HepG2 (cell line): ENCODE data around the gene SCMH1. TPM values are rescaled to one million over a fixed set of nuclear protein-coding genes. Genes with fewer than 3 reads are reported as not detected.
A peak's percentile ranks its signal among the peaks of the same experiment; 100 is the strongest.

ENCODE experiments used
- ATAC-seq: fragments of 200-7000 bp; cut with Tn5 transposase; 3 replicates; pipeline ENCODE4 v1.9.1; 2020; ENCODE audit warnings: mild to moderate bottlenecking, moderate library complexity
- BruUV-seq: library from RNA; stranded (reverse); fragments of 400-500 nt; replicated peaks from 2 replicates; lab custom pipeline; 2021; lab: Mats Ljungman, UMichigan
- CTCF ChIA-PET: fragments of 300-600 bp; formaldehyde crosslinking; extraction: SDS; loops from one replicate; lab custom pipeline; 2021; ENCODE audit warnings: low total read pairs, inconsistent platforms, low intra/inter-chr PET ratio; lab: Yijun Ruan, JAX
- POLR2A ChIA-PET: fragments of 350-600 bp; sonication (Branson Sonifier 250); formaldehyde crosslinking; loops from one replicate; lab custom pipeline; 2020; ENCODE audit warnings: antibody characterized with exemption, inconsistent platforms; lab: Yijun Ruan, JAX
- DNase-seq: peaks from one replicate; pipeline ENCODE4 v3.0.0-alpha.2; 2015; ENCODE audit warnings: low spot score
- FAIRE-seq: peaks from 3 replicates; lab custom pipeline; 2011; peaks lifted over from hg19 to GRCh38; lab: Jason Lieb, UNC
- H2AFZ ChIP-seq: one replicate; pipeline ENCODE4 v1.6.1; 2011; ENCODE audit warnings: low read length, inconsistent platforms
- H3K27ac ChIP-seq: fragments of 300-600 bp; 3 replicates; pipeline ENCODE4 v1.8.0; 2011; ENCODE audit warnings: mixed run types, mild to moderate bottlenecking, mixed read lengths, low read length, inconsistent platforms; ENCODE audit not compliant: insufficient read depth; ENCODE audit errors: extremely low read length
- H3K27me3 ChIP-seq, 2 experiments: fragments of 200-600 bp in 1 of 2; 2 replicates in 1 of 2; 3 replicates in 1 of 2; pipeline versions ENCODE4 v1.6.0 to v1.8.0; 2011; ENCODE audit warnings: low read length in 2 of 2, mild to moderate bottlenecking in 2 of 2, moderate library complexity in 2 of 2, inconsistent platforms in 1 of 2; ENCODE audit not compliant: insufficient read depth in 2 of 2, control insufficient read depth in 1 of 2
- H3K36me3 ChIP-seq, 2 experiments: fragments of 200-600 bp in 1 of 2; replicated peaks in 1 of 2; 2 replicates in 1 of 2; 3 replicates in 1 of 2; pipeline versions ENCODE4 v1.5.1 to v1.8.0; 2011; ENCODE audit warnings: low read length in 2 of 2, inconsistent platforms in 1 of 2; ENCODE audit not compliant: insufficient read depth in 2 of 2, control insufficient read depth in 1 of 2
- H3K4me1 ChIP-seq: 2 replicates; pipeline ENCODE4 v1.5.1; 2012; ENCODE audit warnings: low read length, inconsistent platforms; ENCODE audit not compliant: insufficient read depth
- H3K4me2 ChIP-seq: 2 replicates; pipeline ENCODE4 v1.6.0; 2011; ENCODE audit warnings: low read depth, low read length, inconsistent platforms
- H3K4me3 ChIP-seq, 3 experiments: fragments of 200-600 bp in 1 of 3; sonication (generic), shearing (Covaris generic) in 1 of 3; replicated peaks in 1 of 3; 2 replicates each; pipeline ENCODE4 v1.5.1; 2011 to 2016; ENCODE audit warnings: low read length in 3 of 3, inconsistent platforms in 2 of 3, low read depth in 2 of 3, mild to moderate bottlenecking in 2 of 3, control low read depth in 1 of 3, mixed read lengths in 1 of 3; ENCODE audit not compliant: insufficient read depth in 1 of 3
- H3K79me2 ChIP-seq: one replicate; pipeline ENCODE4 v1.6.1; 2011; ENCODE audit warnings: low read length, inconsistent platforms; ENCODE audit not compliant: insufficient read depth
- H3K9ac ChIP-seq: 2 replicates; pipeline ENCODE4 v1.6.0; 2011; ENCODE audit warnings: mild to moderate bottlenecking, low read depth, low read length, inconsistent platforms; ENCODE audit not compliant: insufficient read depth
- H3K9me3 ChIP-seq: 2 replicates; pipeline ENCODE4 v1.5.1; 2012; ENCODE audit warnings: mild to moderate bottlenecking, low read length
- H4K20me1 ChIP-seq: 2 replicates; pipeline ENCODE4 v1.6.0; 2011; ENCODE audit warnings: inconsistent platforms, mild to moderate bottlenecking, low read length, moderate library complexity; ENCODE audit not compliant: insufficient read depth
- AGO2 ChIP-seq: fragments of 200-400 bp; formaldehyde crosslinking; optimal IDR thresholded peaks from 2 replicates; pipeline ENCODE3; 2017; ENCODE audit warnings: mild to moderate bottlenecking, low read depth, low read length, moderate library complexity
- HINFP ChIP-seq: sonication (generic); formaldehyde crosslinking; IDR thresholded peaks from 2 replicates; pipeline ENCODE4 v1.4.0; 2020; ENCODE audit warnings: low read depth, mild to moderate bottlenecking, missing genetic modification reagents
- HOXA3 ChIP-seq: sonication (generic); formaldehyde crosslinking; IDR thresholded peaks from 2 replicates; pipeline ENCODE4 v1.5.0; 2020; ENCODE audit warnings: missing genetic modification reagents
- KIAA2018 ChIP-seq: sonication (generic); formaldehyde crosslinking; IDR thresholded peaks from 2 replicates; pipeline ENCODE4 v1.5.0; 2020; ENCODE audit warnings: mild to moderate bottlenecking, missing genetic modification reagents, borderline replicate concordance
- RBFOX2 ChIP-seq: fragments of 200-400 bp; formaldehyde crosslinking; IDR thresholded peaks from 2 replicates; pipeline ENCODE4 v1.6.1; 2017; ENCODE audit warnings: low read depth, mild to moderate bottlenecking, low read length
- RBM22 ChIP-seq: fragments of 200-400 bp; formaldehyde crosslinking; optimal IDR thresholded peaks from 2 replicates; pipeline ENCODE3; 2017; ENCODE audit warnings: mild to moderate bottlenecking, low read length, moderate library complexity
- SP140L ChIP-seq: sonication (generic); formaldehyde crosslinking; IDR thresholded peaks from 2 replicates; pipeline ENCODE4 v1.4.0; 2020; ENCODE audit warnings: missing genetic modification reagents, borderline replicate concordance
- XRCC5 ChIP-seq: fragments of 200-400 bp; formaldehyde crosslinking; optimal IDR thresholded peaks from 2 replicates; pipeline ENCODE3; 2017; ENCODE audit warnings: mild to moderate bottlenecking, low read length
- ZNF510 ChIP-seq: sonication (generic); formaldehyde crosslinking; IDR thresholded peaks from 2 replicates; pipeline ENCODE4 v1.4.0; 2020; ENCODE audit warnings: low read depth, mild to moderate bottlenecking, missing genetic modification reagents
- ZNF670 ChIP-seq: sonication (generic); formaldehyde crosslinking; IDR thresholded peaks from 2 replicates; pipeline ENCODE4 v1.8.0; 2022; ENCODE audit warnings: mild to moderate bottlenecking, missing genetic modification reagents, borderline replicate concordance
- ZNF737 ChIP-seq: sonication (generic); formaldehyde crosslinking; IDR thresholded peaks from 2 replicates; pipeline ENCODE4 v1.5.0; 2020; ENCODE audit warnings: missing genetic modification reagents, mild to moderate bottlenecking, borderline replicate concordance
- WGBS: methylation state at CpG from one replicate; pipeline ENCODE4 v1.1.6; 2017; ENCODE audit warnings: low lambda C conversion rate; 5-methylcytosine and 5-hydroxymethylcytosine counted together
- in situ Hi-C: cut with HindIII; loops from 2 replicates; pipeline ENCODE4 v1.10.0; 2017; ENCODE audit warnings: low pct_unique_long_range_greater_than_20kb; ENCODE audit not compliant: extremely low pct_ligation_motif_present
- intact Hi-C: fragments of 100-400 bp; cut with micrococcal nuclease; formaldehyde crosslinking; loops from one replicate; pipeline ENCODE4 v1.10.0; 2022; ENCODE audit not compliant: unreplicated experiment
- polyA plus RNA-seq, 8 experiments: library from polyadenylated mRNA; depleted of rRNA in 3 of 8; stranded (reverse) in 7 of 8; unstranded in 1 of 8; fragments of >200 nt; fragmentation: Illumina TruSeq in 4 of 8; extraction: Trizol in 4 of 8; gene quantifications; 2 replicates each; pipeline versions ENCODE4 v1.2.1 to v1.2.3, GENCODE V29; 2011 to 2016; ENCODE audit warnings: low read depth in 4 of 8, missing spikeins in 1 of 8, mixed read lengths in 1 of 8; ENCODE audit not compliant: insufficient read depth in 1 of 8
- total RNA-seq, 5 experiments: library from RNA; depleted of rRNA; stranded (reverse); fragments of >200 nt; fragmentation: Illumina TruSeq; extraction: Trizol; gene quantifications; 2 replicates each; pipeline ENCODE4 v1.2.3, GENCODE V29; 2016; ENCODE audit warnings: low read depth in 1 of 5

The SCMH1 gene
- total and polyA plus RNA-seq, 2 of the 13 experiments (the other 11 are each of a cell fraction or from before 2014, with no cell fraction given): 41.8 to 52.6 TPM

GRCh38 chr1:41017141-41018017, 224.7 kb downstream of the SCMH1 start:
- Histone ChIP-seq H3K9me3 (no peaks in the 10 kb centered on the region), H2AFZ (no peak overlapping the region), H3K79me2 (no peaks in the 10 kb centered on the region), H3K36me3 (peaks cover 8 to 31% of the 10 kb centered on the region in 2 experiments), H3K4me3 (no peak overlapping the region), H3K27me3 (no peaks in the 10 kb centered on the region), H3K27ac (no peak overlapping the region), H3K4me1 (peaks cover 15% of the 10 kb centered on the region), H4K20me1 (no peaks in the 10 kb centered on the region), H3K9ac (no peak overlapping the region), H3K4me2 (no peak overlapping the region)
- no peak for FAIRE-seq
- 94% methylated on average over 11 of the region's 44 CpGs for WGBS
- no TSS peak for BruUV-seq
- no peak for DNase-seq
- in situ Hi-C loops (no loop called here), intact Hi-C loops (no loop called here)
- ChIA-PET POLR2A (no interaction called here), CTCF (no interaction called here)
- ATAC-seq: no peak
- TF ChIP-seq KIAA2018 (CRISPR knock-in tag): no peak
- TF ChIP-seq ZNF510: no peak
- no peak for TF ChIP-seq ZNF737 (CRISPR knock-in tag)
- TF ChIP-seq AGO2: peak; percentile 90
- TF ChIP-seq HOXA3 (CRISPR knock-in tag): no peak
- no peak for TF ChIP-seq ZNF670 (CRISPR knock-in tag)
- TF ChIP-seq XRCC5: no peak
- TF ChIP-seq HINFP: no peak
- TF ChIP-seq RBM22: peak; percentile 34
- no peak for TF ChIP-seq SP140L (CRISPR knock-in tag)
- TF ChIP-seq RBFOX2: peak; percentile 28; the same call in 1 of the 2 replicates
